Measurements from ENCODE around the gene SLC51A.
"Not testable (repeated sequence)": the region's sequence is repeated elsewhere in the genome, so short reads cannot be mapped to it uniquely, and the experiment has no call there.

The SLC51A gene

GRCh38 chr3:196193736-196194541 is 22.4 kb upstream of the SLC51A start:
- no peak for DNase-seq (ENCODE audit: low read depth)

DNA sequence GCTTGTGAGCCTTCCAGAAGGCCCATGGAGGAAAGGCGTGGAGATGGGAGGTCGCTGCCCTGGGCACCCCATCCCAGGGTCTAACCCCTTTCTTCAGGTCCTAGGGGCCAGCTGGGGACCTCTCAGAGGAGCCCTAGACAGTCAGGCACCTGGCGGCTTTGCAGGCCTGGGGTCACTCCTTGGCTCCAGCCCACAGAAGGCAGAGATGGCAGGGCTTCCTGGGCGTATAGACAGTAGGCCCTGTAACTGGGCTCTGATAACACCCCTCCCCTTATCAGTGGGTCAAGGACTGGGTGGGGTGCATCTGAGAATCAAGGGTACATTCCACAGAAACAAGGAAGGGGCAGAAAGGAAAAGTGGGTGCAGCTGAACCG is 21.8 kb upstream of the SLC51A start:
- no peak for DNase-seq (ENCODE audit: low read depth)

DNA sequence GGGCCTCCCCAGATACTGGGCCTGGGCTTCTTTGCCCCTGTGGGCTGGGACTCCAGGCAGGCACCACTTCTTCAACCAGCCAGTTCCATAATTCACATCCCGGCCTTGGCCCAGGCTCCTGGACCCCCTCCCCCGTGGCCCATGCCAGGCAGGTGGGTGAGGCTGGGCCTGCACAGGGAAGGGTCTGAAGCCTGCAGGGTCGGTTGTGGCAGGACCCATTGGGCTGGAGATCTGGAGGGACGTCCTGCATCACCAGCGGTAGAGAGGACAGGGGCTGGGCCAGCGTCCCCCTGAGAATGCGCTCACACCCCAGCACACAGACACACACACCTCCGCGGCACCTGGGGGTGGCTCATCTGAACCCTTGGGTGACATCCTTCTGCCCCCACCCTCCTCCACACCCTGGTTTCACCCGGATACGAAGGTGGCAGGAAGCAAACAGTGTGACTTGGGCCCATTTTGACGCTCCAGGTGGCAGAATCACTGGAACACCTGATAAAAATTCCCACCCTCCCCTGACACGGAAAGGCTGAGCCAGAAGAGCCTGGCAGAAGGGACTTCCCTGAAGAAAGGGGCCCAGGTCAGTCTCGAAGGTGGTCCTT is 20.6 kb upstream of the SLC51A start:
- no peak for DNase-seq (ENCODE audit: low read depth)

DNA sequence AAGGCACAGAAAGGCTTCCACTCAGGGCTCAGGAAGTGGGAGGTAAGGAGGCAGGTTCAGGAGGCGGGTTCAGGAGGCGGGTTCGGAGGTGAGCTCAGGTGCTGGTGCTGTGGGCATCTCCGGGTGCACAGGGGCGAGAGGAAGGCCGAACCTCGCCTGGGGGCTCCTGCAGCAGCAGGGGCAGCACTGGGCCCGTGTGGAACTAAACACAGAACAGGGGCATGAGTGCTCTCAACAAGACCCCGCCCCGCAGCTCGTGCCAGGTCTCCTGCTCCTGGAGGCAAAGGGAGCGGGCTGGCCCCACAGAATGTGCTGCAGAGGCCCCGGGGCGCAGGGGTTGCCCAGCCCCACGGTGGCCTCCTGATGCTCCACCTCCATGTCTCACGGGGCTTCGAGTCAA is 18.8 kb upstream of the SLC51A start:
- no peak for DNase-seq (ENCODE audit: low read depth)

GRCh38 chr3:196198081-196198675 is 18.2 kb upstream of the SLC51A start:
- no peak for DNase-seq (ENCODE audit: low read depth)

GRCh38 chr3:196198771-196199753 is 17.3 kb upstream of the SLC51A start:
- DNase-seq (ENCODE audit: low read depth) = no peak

DNA sequence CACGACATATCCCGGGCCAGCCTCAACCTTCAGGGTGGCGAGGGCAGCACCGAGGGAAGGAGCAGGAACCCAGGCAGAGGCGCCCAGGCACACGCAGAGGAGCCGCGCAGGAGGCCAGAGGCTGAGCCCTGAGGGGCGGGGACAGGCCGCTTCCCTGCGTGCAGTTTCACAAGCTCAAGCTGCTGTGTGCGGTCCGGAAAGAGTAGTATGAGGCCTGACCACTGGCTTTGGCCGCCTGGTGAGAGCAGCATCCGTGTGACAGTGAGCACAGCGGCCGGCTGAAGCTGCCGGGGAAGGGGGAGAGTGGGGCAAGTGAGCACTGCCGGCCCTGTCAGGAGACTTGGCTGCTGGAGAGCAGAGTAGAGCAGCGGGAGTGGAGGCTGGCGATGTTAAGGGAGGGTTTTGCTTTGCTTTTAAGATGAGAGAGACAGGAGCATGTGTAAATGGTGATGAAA is 13.8 kb upstream of the SLC51A start:
- peak; percentile 32 for DNase-seq (ENCODE audit: low read depth)

- DNase-seq (ENCODE audit: low read depth) = no peak
Measured at GRCh38 chr3:196203846-196204245, 12.5 kb upstream of the SLC51A start.

GRCh38 chr3:196205442-196206205 is 10.7 kb upstream of the SLC51A start:
- DNase-seq (ENCODE audit: low read depth) = not testable (repeated sequence)

GRCh38 chr3:196207159-196207832 is 9.0 kb upstream of the SLC51A start:
- DNase-seq (ENCODE audit: low read depth) = no peak

DNA sequence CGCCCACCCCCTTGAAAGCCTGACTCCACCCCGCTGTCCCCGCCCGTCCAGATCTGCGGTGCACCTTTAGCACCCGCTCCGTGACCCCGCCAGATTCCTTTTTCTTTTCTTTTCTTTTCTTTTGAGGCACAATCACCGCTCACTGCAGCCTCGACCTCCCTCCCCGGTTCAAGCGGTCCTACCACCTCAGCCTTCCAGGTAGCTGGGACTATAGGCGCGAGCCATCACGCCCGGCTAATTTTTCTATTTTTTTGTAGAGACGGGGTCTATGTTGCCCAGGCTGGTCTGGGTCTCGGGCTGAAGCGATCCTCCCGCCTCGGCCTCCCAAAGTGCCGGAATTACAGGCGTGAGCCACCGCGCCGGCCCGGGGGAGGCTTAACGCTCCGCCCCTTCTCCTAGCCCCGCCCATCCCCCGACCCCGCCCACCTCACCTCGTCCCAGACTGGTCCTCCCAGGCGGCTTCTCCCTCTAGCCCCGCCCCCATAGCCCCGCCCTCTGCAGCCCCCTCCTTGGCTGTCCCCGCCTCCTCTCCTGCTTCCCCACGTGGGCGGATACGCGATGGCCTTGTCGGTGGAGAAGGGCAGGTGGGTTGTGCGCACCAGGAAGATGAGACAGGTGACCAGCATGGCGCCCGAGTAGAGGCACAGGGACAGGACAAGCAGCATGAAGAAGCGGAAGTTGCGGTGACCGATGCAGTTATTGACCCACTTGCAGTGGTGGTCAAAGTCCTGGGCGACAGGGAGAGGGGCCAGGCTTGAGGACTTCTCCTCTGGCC is 8.3 kb upstream of the SLC51A start:
- no peak for DNase-seq (ENCODE audit: low read depth)

DNA sequence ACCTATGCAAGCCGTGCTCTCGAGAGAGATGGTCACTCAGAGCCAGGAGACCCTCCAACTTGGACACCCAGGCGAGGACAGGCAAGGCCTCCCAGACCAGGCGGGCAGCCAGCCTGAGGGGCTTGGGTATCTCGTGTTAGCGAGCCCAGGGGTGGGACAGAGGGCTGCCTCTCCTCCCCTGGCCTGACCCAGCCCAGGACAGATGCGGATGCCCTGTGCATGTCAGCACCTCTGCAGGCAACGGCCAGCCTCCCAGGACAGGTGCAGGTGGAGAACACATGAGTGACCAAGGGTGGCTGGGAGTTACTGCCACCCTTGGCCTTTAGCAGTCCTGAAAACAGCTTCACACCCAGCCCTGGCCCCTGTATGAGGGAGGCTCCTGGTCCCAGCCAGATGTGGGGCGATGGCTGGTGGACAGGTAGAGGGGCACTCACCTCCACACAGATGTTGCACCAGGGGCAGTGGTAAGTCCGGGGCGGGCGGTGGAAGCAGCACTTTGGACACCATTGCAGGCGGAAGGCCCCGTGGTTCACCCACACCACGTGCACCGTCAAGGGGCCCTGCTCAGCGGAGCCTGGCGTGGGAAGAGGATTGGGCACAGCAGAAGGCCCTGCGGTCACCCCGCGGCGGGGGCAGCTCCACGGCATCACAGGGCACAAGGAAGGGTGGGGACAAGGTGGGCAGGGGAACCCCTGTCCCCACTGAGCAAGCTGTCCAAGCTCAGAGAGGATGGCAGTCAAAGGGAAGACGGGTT is 7.2 kb upstream of the SLC51A start:
- DNase-seq (ENCODE audit: low read depth) = no peak

DNA sequence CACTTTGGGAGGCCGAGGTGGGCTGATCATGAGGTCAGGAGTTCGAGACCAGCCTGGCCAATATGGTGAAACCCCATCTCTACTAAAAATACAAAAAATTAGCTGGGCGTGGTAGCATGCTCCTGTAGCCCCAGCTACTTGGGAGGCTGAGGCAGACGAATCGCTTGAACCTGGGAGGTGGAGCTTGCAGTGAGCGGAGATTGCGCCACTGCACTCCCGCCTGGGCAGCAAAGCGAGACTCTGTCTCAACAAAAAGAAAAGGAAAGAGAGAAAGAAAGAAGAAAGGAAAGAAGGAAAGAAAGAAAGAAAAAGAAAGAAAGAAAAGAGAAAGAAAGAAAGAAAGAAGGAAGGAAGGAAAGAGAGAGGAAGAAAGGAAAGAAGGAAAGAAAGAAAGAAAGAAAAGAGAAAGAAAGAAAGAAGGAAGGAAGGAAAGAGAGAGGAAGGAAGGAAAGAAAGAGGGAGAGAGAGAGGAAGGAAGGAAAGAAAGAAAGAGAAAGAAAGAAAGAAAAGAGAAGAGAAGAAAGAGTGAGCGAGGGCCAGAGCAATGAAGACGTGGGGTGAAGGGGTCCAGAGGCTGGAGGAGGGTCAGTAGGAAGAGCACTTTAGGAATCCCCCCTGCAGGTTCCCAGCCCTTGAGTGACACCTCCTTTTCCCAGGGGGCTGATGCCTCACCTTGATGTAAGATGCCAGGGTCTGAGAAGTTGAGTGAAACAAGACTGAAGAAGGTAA is 6.2 kb upstream of the SLC51A start:
- DNase-seq (ENCODE audit: low read depth) = not testable (repeated sequence)

- no peak for DNase-seq (ENCODE audit: low read depth)
Measured at GRCh38 chr3:196210673-196211556, 5.4 kb upstream of the SLC51A start, which contains the start of gene ZDHHC19. Gene ZDHHC19 (minus strand): TSS chr3:196211400. CDS start chr3:196211315, 85 bp downstream.

DNA sequence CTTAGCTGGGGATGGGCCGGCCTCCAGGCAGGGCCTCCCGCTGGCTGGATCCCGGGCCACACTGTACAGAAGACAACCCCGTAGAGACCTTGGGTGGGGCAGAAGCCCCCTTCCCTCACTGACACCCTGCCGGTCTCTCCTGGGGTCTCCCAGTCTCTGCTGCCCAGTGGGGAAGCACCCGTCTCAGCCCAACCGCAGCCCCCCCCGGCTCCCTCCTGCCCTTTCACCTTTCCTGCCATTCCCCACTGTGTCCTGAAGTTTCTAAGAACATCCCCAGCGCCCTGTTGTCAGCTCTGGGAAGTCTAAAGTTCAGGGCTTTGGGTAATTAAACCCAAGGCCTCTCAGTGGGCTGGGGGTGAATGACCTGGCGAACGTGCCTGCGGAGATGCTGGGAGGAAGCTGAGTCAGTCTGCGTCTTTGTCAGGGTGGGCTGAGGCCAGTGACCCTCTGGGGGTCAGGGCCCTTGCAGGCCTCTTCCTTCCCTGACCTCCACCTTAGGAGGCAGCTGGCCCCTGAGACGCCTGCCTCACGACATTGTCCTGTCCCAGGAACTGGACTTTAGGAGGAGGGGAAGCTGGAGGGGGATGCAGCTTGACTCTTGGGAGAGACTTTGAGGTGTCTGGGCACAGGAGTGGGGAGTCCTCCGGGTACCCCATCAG is 1.4 kb upstream of the SLC51A start:
- no peak for DNase-seq (ENCODE audit: low read depth)

GRCh38 chr3:196215493-196216020 is 777 bp upstream of the SLC51A start:
- no peak for DNase-seq (ENCODE audit: low read depth)
